ENCODE data around the gene TRIM22. TPM values are rescaled to one million over a fixed set of nuclear protein-coding genes. Genes with fewer than 3 reads are reported as not detected.

The TRIM22 gene
- total and polyA plus RNA-seq, 9 of the 15 experiments (the other 6 are each of a cell fraction or from before 2014, with no cell fraction given) = 0.06 to 1.1 (median 0.18) TPM; not detected in 2

DNA sequence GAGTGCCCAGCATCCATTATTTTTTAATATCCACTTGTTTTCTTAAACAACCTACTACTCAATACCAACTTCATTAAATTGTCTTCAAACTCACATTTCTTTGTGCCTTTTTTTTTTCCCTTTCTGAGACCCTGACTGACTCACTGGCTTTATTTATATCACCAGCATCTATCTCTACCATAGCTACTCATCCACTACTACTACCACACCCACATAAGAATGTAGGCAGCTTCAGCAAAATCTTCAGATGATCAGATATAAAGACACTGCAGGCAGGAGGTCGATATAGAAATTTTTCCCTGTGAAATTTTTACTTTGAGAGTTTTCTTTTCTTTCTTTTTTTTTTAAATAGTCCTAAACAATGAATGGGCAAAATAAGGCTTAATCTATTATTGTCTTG is 48.8 kb downstream of the TRIM22 start:
- BruUV-seq (replicated peaks) = no TSS peak
- ChIA-PET CTCF (ENCODE audit: low intra/inter-chr PET ratio) (no interaction called here), POLR2A (no interaction called here)
- 0% methylated on average over 1 of the region's 1 CpG for WGBS (ENCODE audit: insufficient coverage, low coverage, missing lambda C conversion rate)
- H3K79me2 ChIP-seq (ENCODE audit: control insufficient read depth, insufficient read depth, low read length) = no peaks in the 10 kb centered on the region
- intact Hi-C loops (cut with micrococcal nuclease) = no loop called here
- no peak overlapping the region for H3K9ac ChIP-seq (ENCODE audit: insufficient read depth in 1 of 2, low read depth in 2 of 2, low read length in 2 of 2)
- no peaks in the 10 kb centered on the region for H3K9me1 ChIP-seq (ENCODE audit: control insufficient read depth, insufficient read depth, low read length)
- H3K27ac ChIP-seq (ENCODE audit: extremely low read depth, low read depth, low read length) = no peak overlapping the region
- no peak overlapping the region for H3K4me3 ChIP-seq
- peaks cover 4% of the 10 kb centered on the region; the same call in 1 of the 2 replicates for H3K9me3 ChIP-seq (replicated peaks; ENCODE audit: control insufficient read depth, insufficient read depth, low read depth, low read length)
- no peak overlapping the region for H2AFZ ChIP-seq (ENCODE audit: low read depth, low read length)
- H3K36me3 ChIP-seq (ENCODE audit: control insufficient read depth, insufficient read depth, low read length) = no peaks in the 10 kb centered on the region
- ATAC-seq = no peak
- no peaks in the 10 kb centered on the region for H3K4me1 ChIP-seq (replicated peaks in 1 of 2; ENCODE audit: control insufficient read depth in 2 of 2, insufficient read depth in 2 of 2, low read length in 2 of 2)
- no peak for DNase-seq (ENCODE audit: extremely low read depth in 1 of 4, low spot score in 3 of 4)
- no peak for FAIRE-seq
- in situ Hi-C loops (cut with MboI) = no loop called here
- H4K20me1 ChIP-seq (replicated peaks; ENCODE audit: control insufficient read depth, insufficient read depth, low read length) = no peaks in the 10 kb centered on the region
- no peak overlapping the region for H3K4me2 ChIP-seq (ENCODE audit: insufficient read depth, low read length)
- TF ChIP-seq, protein P1, sequence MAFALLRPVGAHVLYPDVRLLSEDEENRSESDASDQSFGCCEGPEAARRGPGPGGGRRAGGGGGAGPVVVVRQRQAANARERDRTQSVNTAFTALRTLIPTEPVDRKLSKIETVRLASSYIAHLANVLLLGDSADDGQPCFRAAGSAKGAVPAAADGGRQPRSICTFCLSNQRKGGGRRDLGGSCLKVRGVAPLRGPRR (CRISPR knock-in tag; IDR thresholded peaks at IDR 0.05) = no peak
- TF ChIP-seq HNRNPH1 (optimal IDR thresholded peaks at IDR 0.05; ENCODE audit: low read depth, low read length) (no peak), HDGF (IDR thresholded peaks at IDR 0.05) (no peak), BRD9 (IDR thresholded peaks at IDR 0.05; ENCODE audit: low read depth, partially characterized antibody) (no peak)
- peaks cover 0 to 2% of the 10 kb centered on the region in 2 experiments; a peak in 1 of 5 replicates for H3K27me3 ChIP-seq (ENCODE audit: control insufficient read depth in 2 of 2, insufficient read depth in 2 of 2, low read length in 2 of 2)

GRCh38 chr11:5746614-5747013 is 57.0 kb downstream of the TRIM22 start:
- POLR2A ChIA-PET = no interaction called here
- Histone ChIP-seq H2AFZ (ENCODE audit: low read depth, low read length) (no peak overlapping the region), H3K4me1 (replicated peaks in 1 of 2; ENCODE audit: control insufficient read depth in 2 of 2, insufficient read depth in 2 of 2, low read length in 2 of 2) (no peaks in the 10 kb centered on the region), H3K27ac (ENCODE audit: extremely low read depth, low read depth, low read length) (no peak overlapping the region), H3K9me1 (ENCODE audit: control insufficient read depth, insufficient read depth, low read length) (no peaks in the 10 kb centered on the region), H3K27me3 (ENCODE audit: control insufficient read depth in 2 of 2, insufficient read depth in 2 of 2, low read length in 2 of 2) (no peaks in the 10 kb centered on the region), H3K4me3 (no peak overlapping the region), H4K20me1 (replicated peaks; ENCODE audit: control insufficient read depth, insufficient read depth, low read length) (no peaks in the 10 kb centered on the region), H3K9ac (ENCODE audit: insufficient read depth in 1 of 2, low read depth in 2 of 2, low read length in 2 of 2) (no peak overlapping the region), H3K36me3 (ENCODE audit: control insufficient read depth, insufficient read depth, low read length) (no peaks in the 10 kb centered on the region), H3K9me3 (replicated peaks; ENCODE audit: control insufficient read depth, insufficient read depth, low read depth, low read length) (0 out of 2 replicates have a peak, but pooled peaks cover under 1% of the 10 kb centered on the region), H3K4me2 (ENCODE audit: insufficient read depth, low read length) (no peak overlapping the region), H3K79me2 (ENCODE audit: control insufficient read depth, insufficient read depth, low read length) (no peaks in the 10 kb centered on the region)
- CTCF ChIA-PET (ENCODE audit: low intra/inter-chr PET ratio) = no interaction called here
- WGBS (ENCODE audit: insufficient coverage, low coverage, missing lambda C conversion rate) = 0% methylated on average over 3 of the region's 3 CpGs
- no TSS peak for BruUV-seq (replicated peaks)
- DNase-seq (ENCODE audit: extremely low read depth in 1 of 4, low spot score in 3 of 4) = no peak
- in situ Hi-C loops (cut with MboI) = no loop called here
- intact Hi-C loops (cut with micrococcal nuclease) = no loop called here
- FAIRE-seq = no peak
- no peak for ATAC-seq
- no peak for TF ChIP-seq TAL1 (IDR thresholded peaks at IDR 0.05)
- no peak for TF ChIP-seq STAT5B (CRISPR knock-in tag; IDR thresholded peaks at IDR 0.05)
- no peak for TF ChIP-seq KHSRP (IDR thresholded peaks at IDR 0.05)
- no peak for TF ChIP-seq SMARCA4 (IDR thresholded peaks at IDR 0.05)
- TF ChIP-seq PHB2 (IDR thresholded peaks at IDR 0.05; ENCODE audit: low read depth) = no peak
- TF ChIP-seq EGR1 (conservative IDR thresholded peaks at IDR 0.05) = no peak
- TF ChIP-seq ZNF224 (CRISPR knock-in tag; IDR thresholded peaks at IDR 0.05) = no peak
- TF ChIP-seq ZFP30 (CRISPR knock-in tag; IDR thresholded peaks at IDR 0.05; ENCODE audit: borderline replicate concordance) = no peak
- no peak for TF ChIP-seq GATAD2B (IDR thresholded peaks at IDR 0.05; ENCODE audit: borderline replicate concordance)
- TF ChIP-seq E2F1 (CRISPR knock-in tag; IDR thresholded peaks at IDR 0.05) = no peak
- no peak for TF ChIP-seq ETV6 (IDR thresholded peaks at IDR 0.05; ENCODE audit: borderline replicate concordance in 1 of 2, low read depth in 2 of 2, low read length in 1 of 2)
- TF ChIP-seq ETV6 (CRISPR knock-in tag; IDR thresholded peaks at IDR 0.05; ENCODE audit: borderline replicate concordance) = no peak
- TF ChIP-seq PHTF2 (CRISPR knock-in tag; IDR thresholded peaks at IDR 0.05) = no peak
- no peak for TF ChIP-seq ZNF76 (CRISPR knock-in tag; IDR thresholded peaks at IDR 0.05; ENCODE audit: borderline replicate concordance)

Measured in K562 (cell line).